Measurements from ENCODE around the gene SIN3B.
"Not testable (repeated sequence)": the region's sequence is repeated elsewhere in the genome, so short reads cannot be mapped to it uniquely, and the experiment has no call there.

The SIN3B gene

GRCh38 chr19:16859626-16860025 is 30.4 kb downstream of the SIN3B start:
- DNase-seq: no peak
- intact Hi-C loops (cut with DNase I): no loop called here

- DNase-seq: no peak
- intact Hi-C loops (cut with DNase I): no loop called here
Measured at GRCh38 chr19:16860118-16860517, 30.9 kb downstream of the SIN3B start.

GRCh38 chr19:16861011-16861410 is 31.8 kb downstream of the SIN3B start:
- intact Hi-C loops (cut with DNase I): no loop called here
- no peak for DNase-seq

GRCh38 chr19:16861834-16862233 is 32.6 kb downstream of the SIN3B start:
- no peak for DNase-seq
- intact Hi-C loops (cut with DNase I): no loop called here

GRCh38 chr19:16862826-16863415 is 33.7 kb downstream of the SIN3B start:
- intact Hi-C loops (cut with DNase I): no loop called here
- DNase-seq: no peak

GRCh38 chr19:16867211-16867610 is 38.0 kb downstream of the SIN3B start:
- DNase-seq: no peak
- intact Hi-C loops (cut with DNase I): no loop called here

- intact Hi-C loops (cut with DNase I): no loop called here
- DNase-seq: no peak
Measured at GRCh38 chr19:16868423-16869130, 39.4 kb downstream of the SIN3B start.

GRCh38 chr19:16869331-16869972 is 40.3 kb downstream of the SIN3B start:
- intact Hi-C loops (cut with DNase I): no loop called here
- DNase-seq: no peak

GRCh38 chr19:16871871-16872270 is 42.7 kb downstream of the SIN3B start:
- DNase-seq: no peak
- intact Hi-C loops (cut with DNase I): no loop called here

GRCh38 chr19:16872728-16873127 is 43.5 kb downstream of the SIN3B start:
- intact Hi-C loops (cut with DNase I): no loop called here

GRCh38 chr19:16873594-16873993 is 44.4 kb downstream of the SIN3B start:
- no peak for DNase-seq
- intact Hi-C loops (cut with DNase I): no loop called here

More at GRCh38 chr19:16872728-16873127, 43.5 kb downstream of the SIN3B start:
- no peak for DNase-seq

GRCh38 chr19:16874250-16874977 is 45.2 kb downstream of the SIN3B start:
- DNase-seq: no peak
- intact Hi-C loops (cut with DNase I): no loop called here

- DNase-seq; intact Hi-C loops (cut with DNase I): not testable (repeated sequence)
Measured at GRCh38 chr19:16874978-16875299, 45.7 kb downstream of the SIN3B start.

GRCh38 chr19:16875584-16876555 is 46.7 kb downstream of the SIN3B start:
- intact Hi-C loops (cut with DNase I): no loop called here
- no peak for DNase-seq

- intact Hi-C loops (cut with DNase I): no loop called here
- DNase-seq: no peak
Measured at GRCh38 chr19:16876904-16877361, 47.7 kb downstream of the SIN3B start.

GRCh38 chr19:16877581-16877980 is 48.4 kb downstream of the SIN3B start:
- intact Hi-C loops (cut with DNase I): no loop called here
- DNase-seq: no peak

GRCh38 chr19:16878181-16878965 is 49.2 kb downstream of the SIN3B start:
- DNase-seq: no peak
- intact Hi-C loops (cut with DNase I): no loop called here

All from head of caudate nucleus (tissue), 42 donors.